Measurements from ENCODE around the gene PSTPIP2. TPM values are rescaled to one million over a fixed set of nuclear protein-coding genes. Genes with fewer than 3 reads are reported as not detected.

Gene PSTPIP2
- total and polyA plus RNA-seq, 2 donors (not counting 3 experiments of a cell fraction or from before 2014, with no cell fraction given) = 1.6 to 4.9 TPM

DNA sequence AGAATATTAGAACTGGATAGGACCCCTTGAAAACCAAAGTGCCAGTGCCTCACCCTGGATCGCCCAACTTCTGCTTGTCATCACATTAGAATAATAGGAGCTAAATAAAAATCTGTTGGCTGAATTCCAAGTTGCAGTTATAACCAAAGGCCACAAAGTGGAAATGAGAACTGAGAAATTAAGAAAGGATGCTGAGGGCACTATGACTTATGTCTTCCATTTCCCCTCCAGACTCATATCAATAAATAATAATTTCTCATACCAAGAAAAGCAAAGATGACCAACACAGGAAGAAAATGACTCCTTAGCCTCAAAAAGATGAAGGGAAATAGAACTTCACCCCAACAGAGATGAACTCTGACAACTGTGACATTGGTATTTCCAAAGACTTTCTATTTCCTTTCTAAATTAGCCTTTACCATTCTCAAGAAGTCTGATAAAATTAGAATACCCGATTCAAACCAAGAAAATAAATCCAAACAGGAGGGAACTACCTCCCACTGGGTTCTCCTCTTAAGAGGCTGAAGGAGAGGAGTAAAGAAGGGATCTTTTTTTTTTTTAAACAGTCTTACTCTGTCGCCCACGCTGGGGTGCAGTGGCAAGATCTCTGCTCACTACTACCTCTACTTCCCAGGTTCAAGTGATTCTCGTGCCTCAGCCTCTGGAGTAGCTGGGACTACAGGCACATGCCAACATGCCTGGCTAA lies 58.4 kb downstream of the PSTPIP2 start:
- Histone ChIP-seq H3K4me2 (ENCODE audit: insufficient read depth, low read length) (no peak overlapping the region), H4K20me1 (replicated peaks; ENCODE audit: control insufficient read depth, extremely low read depth, insufficient read depth, low read length) (no peaks in the 10 kb centered on the region), H3K4me3 (replicated peaks in 1 of 3; ENCODE audit: insufficient read depth in 1 of 3, low read depth in 1 of 3, low read length in 3 of 3) (no peak overlapping the region), H3K9me3 (replicated peaks; ENCODE audit: control insufficient read depth, insufficient read depth, low read length) (no peaks in the 10 kb centered on the region), H3K9me1 (replicated peaks; ENCODE audit: control insufficient read depth, extremely low read depth, insufficient read depth, low read length) (no peaks in the 10 kb centered on the region), H3K4me1 (ENCODE audit: control insufficient read depth, extremely low read depth, insufficient read depth, low read length) (no peaks in the 10 kb centered on the region), H3K27ac (ENCODE audit: insufficient read depth, low read depth, low read length) (no peak overlapping the region), H3K27me3 (ENCODE audit: control insufficient read depth in 2 of 2, insufficient read depth in 2 of 2, low read length in 2 of 2) (no peaks in the 10 kb centered on the region), H3K36me3 (ENCODE audit: control insufficient read depth in 2 of 2, extremely low read depth in 1 of 2, insufficient read depth in 2 of 2, low read length in 2 of 2) (no peaks in the 10 kb centered on the region), H2AFZ (ENCODE audit: low read depth, low read length) (no peak overlapping the region), H3K79me2 (ENCODE audit: control insufficient read depth, insufficient read depth, low read length) (no peaks in the 10 kb centered on the region), H3K9ac (replicated peaks; ENCODE audit: extremely low read depth, insufficient read depth, low read length) (no peak overlapping the region)
- peak; percentile 37 for DNase-seq (ENCODE audit: low read depth, low spot score)
- dilution Hi-C loops (cut with MboI; ENCODE audit: extremely low pct_ligation_motif_present, low sequenced_read_pairs) (no loop called here), intact Hi-C loops (cut with micrococcal nuclease) (no loop called here)
- peak; percentile 18 for TF ChIP-seq GATA2 (IDR thresholded peaks at IDR 0.05; ENCODE audit: insufficient read depth, insufficient read length, low read depth, low read length)
- peak; percentile 59 for TF ChIP-seq FOS (IDR thresholded peaks at IDR 0.05; ENCODE audit: borderline replicate concordance, insufficient read depth, low read length)
- TF ChIP-seq, protein P1, sequence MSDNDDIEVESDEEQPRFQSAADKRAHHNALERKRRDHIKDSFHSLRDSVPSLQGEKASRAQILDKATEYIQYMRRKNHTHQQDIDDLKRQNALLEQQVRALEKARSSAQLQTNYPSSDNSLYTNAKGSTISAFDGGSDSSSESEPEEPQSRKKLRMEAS (IDR thresholded peaks at IDR 0.05; ENCODE audit: insufficient read depth, insufficient read length) = no peak
- BruUV-seq (replicated peaks) = no TSS peak
- ChIA-PET POLR2A (no interaction called here), CTCF (interaction anchor here (0.8 to 1.1 kb wide), 3 partner anchors 11 to 60 kb away, joined by 3 read pairs; no protein-coding TSS in a partner anchor)
- FAIRE-seq = peak; percentile 26

DNA sequence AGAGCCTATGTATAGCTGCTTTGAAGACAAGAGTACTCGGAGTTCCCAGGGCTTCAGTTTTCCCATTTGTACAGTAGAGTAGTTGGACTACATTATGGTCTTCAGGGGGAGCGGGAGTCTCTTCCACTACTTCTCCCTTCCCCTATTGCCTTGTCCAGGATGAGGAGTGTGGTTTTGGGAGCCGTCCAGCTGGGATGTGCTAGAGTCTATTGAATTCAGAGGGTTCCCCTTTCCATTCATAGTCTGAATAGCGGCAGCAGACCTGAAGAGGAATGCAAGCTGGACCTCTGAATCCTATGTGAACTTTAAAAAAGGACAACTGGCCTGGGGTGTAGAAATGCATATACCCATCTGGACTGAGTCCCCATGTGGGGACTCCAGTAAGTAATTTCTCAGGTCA lies 61.4 kb downstream of the PSTPIP2 start:
- CTCF ChIA-PET = interaction anchor here (1.1 to 1.8 kb wide), 2 partner anchors 19 to 63 kb away, joined by 3 to 4 read pairs; no protein-coding TSS in a partner anchor
- no peaks in the 10 kb centered on the region for H4K20me1 ChIP-seq (replicated peaks; ENCODE audit: control insufficient read depth, extremely low read depth, insufficient read depth, low read length)
- H3K9me1 ChIP-seq (replicated peaks; ENCODE audit: control insufficient read depth, extremely low read depth, insufficient read depth, low read length) = no peaks in the 10 kb centered on the region
- H3K9ac ChIP-seq (replicated peaks; ENCODE audit: extremely low read depth, insufficient read depth, low read length) = no peak overlapping the region
- DNase-seq (ENCODE audit: low read depth, low spot score) (no peak), FAIRE-seq (no peak)
- no peak overlapping the region for H3K27ac ChIP-seq (ENCODE audit: insufficient read depth, low read depth, low read length)
- H3K9me3 ChIP-seq (replicated peaks; ENCODE audit: control insufficient read depth, insufficient read depth, low read length) = no peaks in the 10 kb centered on the region
- no peak overlapping the region for H3K4me2 ChIP-seq (ENCODE audit: insufficient read depth, low read length)
- no peak overlapping the region for H2AFZ ChIP-seq (ENCODE audit: low read depth, low read length)
- POLR2A ChIA-PET = no interaction called here
- H3K79me2 ChIP-seq (ENCODE audit: control insufficient read depth, insufficient read depth, low read length) = no peaks in the 10 kb centered on the region
- H3K36me3 ChIP-seq (ENCODE audit: control insufficient read depth in 2 of 2, extremely low read depth in 1 of 2, insufficient read depth in 2 of 2, low read length in 2 of 2) = no peaks in the 10 kb centered on the region
- intact Hi-C loops (cut with micrococcal nuclease) = no loop called here
- H3K4me1 ChIP-seq (ENCODE audit: control insufficient read depth, extremely low read depth, insufficient read depth, low read length) = no peaks in the 10 kb centered on the region
- H3K4me3 ChIP-seq (replicated peaks in 1 of 3; ENCODE audit: insufficient read depth in 1 of 3, low read depth in 1 of 3, low read length in 3 of 3) = no peak overlapping the region
- dilution Hi-C loops (cut with MboI; ENCODE audit: extremely low pct_ligation_motif_present, low sequenced_read_pairs) = no loop called here
- no TSS peak for BruUV-seq (replicated peaks)
- H3K27me3 ChIP-seq (ENCODE audit: control insufficient read depth in 2 of 2, insufficient read depth in 2 of 2, low read length in 2 of 2) = no peaks in the 10 kb centered on the region
- no peak for TF ChIP-seq EZH2 (IDR thresholded peaks at IDR 0.05; ENCODE audit: borderline replicate concordance, low read depth, low read length, severe bottlenecking)
- no peak for TF ChIP-seq POLR2AphosphoS5 (IDR thresholded peaks at IDR 0.05; ENCODE audit: insufficient read depth, low read depth, low read length)
- TF ChIP-seq JUN (IDR thresholded peaks at IDR 0.05; ENCODE audit: borderline replicate concordance, insufficient read depth, insufficient read length, low read depth) = no peak
- no peak for TF ChIP-seq POLR2A (IDR thresholded peaks at IDR 0.05; ENCODE audit: low read depth, low read length)

Data from endothelial cell of umbilical vein (primary cell).